Posterior vena cava (tissue), 2 donors: ENCODE results near the gene SLC39A11. TPM values are rescaled to one million over a fixed set of nuclear protein-coding genes. Genes with fewer than 3 reads are reported as not detected.
"Not testable (repeated sequence)": the region's sequence is repeated elsewhere in the genome, so short reads cannot be mapped to it uniquely, and the experiment has no call there.

Experiments
- DNase-seq: peaks from one replicate; pipeline ENCODE4 v3.0.0-alpha.2; 2020; ENCODE audit warnings: low spot score
- intact Hi-C, 2 donors: fragments of 100-400 bp; cut with DNase I; formaldehyde crosslinking; loops; one replicate each; pipeline versions ENCODE4 v1.14.1 to v1.14.2; 2022 to 2023
- total RNA-seq, 2 donors: library from RNA; stranded (reverse); fragmentation: NEBNext Ultra II Directional; extraction: Animal tissue kit (Norgen Biotek cat#: 25700); gene quantifications; one replicate each; pipeline ENCODE4 v1.2.1, GENCODE V29; 2021
- donor health status: DM: yes; HTN: yes; CAD: no.
- donor health status: DM: yes; HTN: yes; CAD: no.

SLC39A11 gene
- total RNA-seq, 2 donors from 2014 or later = 20.6 to 25.8 TPM

DNA sequence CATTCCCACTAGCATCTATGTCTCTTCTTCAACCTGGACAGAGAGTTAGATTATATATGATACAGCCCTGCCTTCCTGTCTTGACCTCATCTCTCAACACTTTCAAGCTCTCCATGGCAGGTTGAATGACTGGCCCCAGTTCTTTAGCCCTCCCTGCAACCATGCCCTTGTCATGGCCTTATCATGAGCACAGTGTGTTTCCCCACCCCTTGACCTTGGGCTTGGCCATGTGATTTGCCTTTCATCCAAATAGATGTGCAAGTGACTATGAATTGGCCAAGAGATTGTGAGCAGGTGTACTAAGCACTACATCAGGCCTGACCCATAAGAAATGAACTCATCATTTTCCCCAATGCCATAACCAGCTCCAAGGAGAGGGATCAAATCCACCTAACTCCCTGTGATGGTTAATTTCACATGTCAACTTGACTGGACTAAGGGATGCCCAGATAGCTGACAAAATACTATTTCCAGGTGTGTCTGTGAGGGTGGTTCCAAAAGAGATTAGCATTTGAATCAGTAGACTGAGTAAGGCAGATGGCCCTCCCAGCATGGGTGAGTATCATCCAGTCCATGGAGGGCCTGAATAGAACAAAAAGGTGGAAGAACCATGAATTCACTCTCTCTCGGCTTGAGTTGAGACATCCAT is 97.4 kb downstream of the SLC39A11 start:
- intact Hi-C loops = no loop called here
- no peak for DNase-seq

GRCh38 chr17:72992783-72993467 is 99.6 kb downstream of the SLC39A11 start:
- intact Hi-C loops = not testable (repeated sequence)

GRCh38 chr17:72991651-72992050 is 100.8 kb downstream of the SLC39A11 start:
- intact Hi-C loops = no loop called here
- DNase-seq = no peak

More at GRCh38 chr17:72992783-72993467, 99.6 kb downstream of the SLC39A11 start:
- DNase-seq = not testable (repeated sequence)

DNA sequence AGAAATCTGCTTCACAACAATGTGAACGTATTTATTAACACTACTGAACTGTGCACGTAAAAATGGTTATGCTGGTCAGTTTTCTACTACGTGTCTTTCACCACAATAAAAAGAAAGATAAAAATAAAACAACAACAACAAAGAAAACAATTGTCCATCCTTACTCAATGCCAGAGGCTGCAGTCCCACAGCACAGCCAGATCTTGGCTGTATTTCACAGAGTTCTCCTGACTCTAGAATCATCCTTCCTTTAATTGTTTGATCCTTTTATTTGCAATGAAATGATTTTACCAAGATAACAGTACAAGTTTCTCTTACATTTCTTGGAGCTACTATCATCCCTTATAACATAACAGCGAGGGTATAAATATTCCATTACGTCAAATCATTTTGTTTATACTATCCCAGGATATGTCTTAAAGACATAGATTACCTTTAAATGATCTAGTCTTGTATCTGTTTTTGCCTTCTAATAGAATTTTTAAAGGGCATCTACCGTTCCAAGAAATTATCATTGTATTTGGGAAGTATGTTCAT is 103.3 kb downstream of the SLC39A11 start:
- DNase-seq = no peak
- intact Hi-C loops = loop anchor here (5.0 to 10.0 kb wide), 3 partner anchors 106 to 186 kb away; partner anchors contain the start of gene SLC39A11 (in 1 of the 2)

GRCh38 chr17:72988451-72988850 is 104.0 kb downstream of the SLC39A11 start:
- DNase-seq = no peak
- intact Hi-C loops = loop anchor here (5.0 to 10.0 kb wide), 3 partner anchors 106 to 186 kb away; partner anchors contain the start of gene SLC39A11 (in 1 of the 2)

GRCh38 chr17:72987166-72987565 is 105.3 kb downstream of the SLC39A11 start:
- DNase-seq = no peak
- intact Hi-C loops = loop anchor here (5.0 to 10.0 kb wide), 3 partner anchors 108 to 188 kb away; partner anchors contain the start of gene SLC39A11 (in 1 of the 2)

DNA sequence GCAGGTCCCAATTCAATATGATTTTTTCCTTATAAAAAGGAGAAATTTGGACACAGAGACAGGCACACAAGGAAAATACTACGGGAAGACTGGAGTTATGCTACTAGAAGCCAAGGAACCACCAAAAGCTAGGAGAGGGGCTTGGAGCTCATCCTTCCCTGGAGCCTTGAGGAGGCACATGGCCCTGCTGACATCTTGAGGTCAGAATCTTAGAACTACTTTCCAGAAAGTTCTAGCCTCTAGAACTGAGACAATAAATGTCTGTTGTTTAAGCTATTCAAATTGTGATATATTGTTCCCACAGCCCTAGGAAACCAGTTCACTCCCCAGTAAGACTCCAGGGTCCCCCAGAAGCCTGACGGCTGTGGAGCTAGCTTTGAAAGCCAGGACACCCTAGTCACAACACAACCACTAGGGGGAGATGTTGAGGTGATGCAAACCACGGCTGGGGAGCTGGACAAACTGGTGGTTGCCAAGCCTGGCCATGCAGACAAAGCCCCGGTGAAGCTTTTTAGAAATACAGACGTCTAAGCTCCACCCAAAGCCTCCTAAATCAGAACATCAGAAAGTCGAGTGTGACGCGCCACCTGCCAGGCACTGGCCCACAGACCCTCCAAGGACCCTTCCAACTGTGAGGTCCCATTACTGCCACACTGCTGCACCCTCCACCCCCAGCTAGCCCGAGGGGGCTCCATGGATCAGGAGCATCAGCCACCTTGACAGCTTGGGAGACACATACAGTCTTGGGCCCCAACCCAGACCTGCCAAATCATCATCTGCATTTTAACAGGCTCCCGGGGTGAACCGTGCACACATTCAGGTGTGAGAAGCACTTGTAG is 106.4 kb downstream of the SLC39A11 start:
- intact Hi-C loops = loop anchor here (5.0 to 10.0 kb wide), 3 partner anchors 109 to 189 kb away; partner anchors contain the start of gene SLC39A11 (in 1 of the 2)
- DNase-seq = no peak

DNA sequence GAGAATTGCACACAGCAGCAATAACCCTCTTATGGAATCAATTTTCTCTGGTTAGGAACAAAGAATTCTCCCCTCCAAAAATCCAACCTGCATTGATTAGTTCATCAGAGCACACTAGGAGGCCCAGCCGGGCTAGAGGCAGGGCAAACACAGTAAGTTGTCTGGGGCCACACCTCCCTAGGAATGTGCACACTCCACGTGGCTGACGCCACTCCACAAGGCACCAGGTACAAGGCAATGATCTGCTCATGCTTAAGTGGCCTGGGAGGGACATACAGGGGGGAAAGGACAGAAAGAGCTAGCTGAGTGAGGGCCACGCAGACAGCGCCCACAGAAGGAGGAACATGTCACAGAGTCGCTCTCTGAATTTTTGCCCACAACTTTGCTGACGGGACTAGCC is 107.6 kb downstream of the SLC39A11 start:
- DNase-seq = no peak
- intact Hi-C loops = loop anchor here (5.0 to 10.0 kb wide), 3 partner anchors 110 to 190 kb away; partner anchors contain the start of gene SLC39A11 (in 1 of the 2)

- intact Hi-C loops = loop anchor here (10.0 kb wide), 2 partner anchors 110 to 190 kb away; partner anchors contain the start of gene SLC39A11 (in 1 of the 2)
- no peak for DNase-seq
Measured at GRCh38 chr17:72984145-72984925, 108.2 kb downstream of the SLC39A11 start.

DNA sequence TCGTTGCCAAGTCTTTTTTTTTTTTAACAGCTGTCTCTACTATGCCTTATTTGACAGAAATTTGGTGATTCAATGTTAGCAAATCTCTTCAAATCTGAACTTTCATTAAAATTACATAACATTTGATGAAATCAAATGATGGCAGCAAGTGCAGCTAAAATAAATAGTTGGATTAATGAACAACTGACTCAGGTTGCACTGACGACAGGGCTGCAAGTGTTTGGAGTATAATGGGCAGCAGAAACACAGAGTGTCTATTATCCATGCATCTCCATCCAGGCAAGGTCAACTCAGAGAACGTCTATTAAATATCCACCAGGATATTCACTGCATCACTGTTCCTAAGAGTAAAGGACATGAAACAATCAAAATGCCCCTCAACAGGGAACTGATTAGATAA is 109.8 kb downstream of the SLC39A11 start:
- no peak for DNase-seq
- intact Hi-C loops = loop anchor here (10.0 kb wide), 2 partner anchors 112 to 192 kb away; partner anchors contain the start of gene SLC39A11 (in 1 of the 2)

GRCh38 chr17:72978593-72979218 is 113.8 kb downstream of the SLC39A11 start:
- no peak for DNase-seq
- intact Hi-C loops = no loop called here

- intact Hi-C loops = no loop called here
- no peak for DNase-seq
Measured at GRCh38 chr17:72977771-72978417, 114.6 kb downstream of the SLC39A11 start.

DNA sequence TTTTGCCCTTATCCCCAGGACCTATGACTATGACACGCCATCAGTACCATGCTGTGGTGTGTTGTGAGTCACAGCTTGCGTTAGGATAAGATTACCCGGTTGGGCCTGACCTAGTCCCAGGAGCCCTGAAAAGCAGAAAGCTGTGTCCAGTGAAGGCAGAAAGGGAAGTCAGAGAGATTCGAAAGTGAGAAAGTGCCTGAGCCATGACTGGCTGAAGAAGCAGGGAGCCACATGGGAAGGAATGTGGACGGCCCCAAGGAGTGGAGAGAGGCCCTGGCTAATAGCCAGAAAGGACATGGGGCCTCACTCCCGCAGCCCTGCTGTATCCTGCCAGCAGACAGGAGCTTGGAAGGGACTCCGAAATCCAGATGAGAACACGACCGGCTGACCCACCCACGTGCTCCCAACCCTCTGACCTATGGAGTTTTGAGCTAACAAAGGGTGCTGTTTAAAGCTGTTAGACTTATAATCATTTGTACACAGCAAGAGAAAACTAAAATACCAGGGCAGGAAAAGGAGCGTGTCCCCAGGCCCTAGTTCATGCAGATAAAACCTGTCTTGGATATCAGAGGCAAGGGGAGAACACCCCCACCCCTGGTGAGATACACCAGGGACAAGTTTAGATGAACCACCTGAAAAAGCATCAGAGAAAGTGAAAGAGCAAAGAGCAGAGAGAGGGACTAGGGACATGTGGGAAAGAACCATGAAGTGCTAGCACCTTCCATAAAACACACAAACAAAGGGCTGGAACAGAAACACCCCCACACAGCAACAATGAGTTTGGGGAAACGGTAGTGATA is 115.3 kb downstream of the SLC39A11 start:
- intact Hi-C loops = no loop called here
- no peak for DNase-seq

GRCh38 chr17:72975509-72975908 is 117.0 kb downstream of the SLC39A11 start:
- intact Hi-C loops = no loop called here
- no peak for DNase-seq

DNA sequence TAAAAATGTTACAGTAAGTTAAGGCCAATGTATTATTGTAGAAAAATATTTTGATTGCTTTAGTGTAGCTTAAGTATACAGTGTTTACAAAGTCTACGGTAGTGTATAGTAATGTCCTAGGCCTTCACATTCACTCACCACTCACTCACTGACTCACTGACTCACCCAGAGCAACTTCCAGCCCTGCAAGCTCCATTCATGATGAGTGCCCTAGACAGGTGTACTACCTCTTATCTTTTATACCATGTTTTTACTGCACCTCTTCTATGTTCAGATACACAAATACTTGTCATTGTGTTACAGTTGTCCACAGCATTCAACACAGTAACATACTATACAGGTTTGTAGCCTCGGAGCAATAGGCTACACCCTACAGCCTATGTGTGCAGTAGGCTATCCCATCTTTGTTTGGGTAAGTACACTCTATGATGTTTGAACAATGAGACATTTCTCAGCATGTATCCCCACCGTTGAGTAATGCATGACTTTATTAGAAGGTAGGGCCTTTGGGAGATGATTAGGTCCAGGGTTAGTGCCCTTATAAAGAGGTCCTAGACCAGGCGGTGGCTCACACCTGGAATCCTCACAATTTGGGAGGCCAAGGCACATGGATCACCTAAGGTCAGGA is 117.8 kb downstream of the SLC39A11 start:
- no peak for DNase-seq
- intact Hi-C loops = no loop called here

GRCh38 chr17:72972263-72972951 is 120.1 kb downstream of the SLC39A11 start:
- DNase-seq = no peak
- intact Hi-C loops = no loop called here
